OCI-LY7 (cell line): ENCODE results near the gene SLC44A3.

ENCODE experiments used
- CTCF ChIP-seq: fragments of 200-600 bp; sonication (generic); conservative IDR thresholded peaks from 2 replicates; pipeline ENCODE4 v1.5.1; 2014; ENCODE audit warnings: mild to moderate bottlenecking, antibody characterized with exemption, low read length, moderate library complexity, mixed read lengths
- EZH2phosphoT487 ChIP-seq: fragments of 200-600 bp; sonication (generic); IDR thresholded peaks from 2 replicates; pipeline ENCODE4 v1.6.1; 2018; ENCODE audit warnings: low read depth, borderline replicate concordance, mild to moderate bottlenecking, mixed run types, antibody characterized with exemption, low read length, moderate library complexity, mixed read lengths

- TF ChIP-seq CTCF (no peak), EZH2phosphoT487 (no peak)
Measured at GRCh38 chr1:94936861-94937620, 116.9 kb downstream of the SLC44A3 start.
